IPS DF 4.7 (cell line): ENCODE results near the gene RTN4.

Experiments used
- DNase-seq: peaks from one replicate; pipeline ENCODE4 v3.0.0-alpha.2; 2013; ENCODE audit warnings: low spot score; ENCODE audit errors: extremely low read depth

RTN4 gene

GRCh38 chr2:55038428-55038827 is 11.8 kb downstream of the RTN4 start:
- no peak for DNase-seq

GRCh38 chr2:55035716-55036115 is 14.5 kb downstream of the RTN4 start:
- DNase-seq = no peak

- DNase-seq = no peak
Measured at GRCh38 chr2:55033921-55034320, 16.3 kb downstream of the RTN4 start.

GRCh38 chr2:55033076-55033742 is 17.0 kb downstream of the RTN4 start:
- DNase-seq = no peak

DNA sequence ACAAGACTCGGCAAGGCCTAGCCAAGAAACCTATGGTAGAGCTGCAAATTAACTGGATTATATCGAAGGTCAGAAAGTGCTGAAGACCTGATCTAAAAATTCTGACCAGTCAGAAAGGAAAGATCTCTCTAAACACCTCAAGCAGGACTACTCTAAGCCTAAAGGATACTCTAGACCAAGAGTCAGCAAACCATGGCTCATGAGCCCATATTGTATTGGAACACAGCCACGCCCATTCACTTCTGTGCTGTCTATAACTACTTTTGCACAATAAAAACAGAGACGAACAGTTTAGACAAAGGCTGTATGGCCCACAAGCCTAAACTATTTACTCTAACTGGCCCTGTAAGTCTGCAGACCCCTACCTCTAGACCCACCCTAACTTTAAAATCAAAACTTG is 18.7 kb downstream of the RTN4 start:
- DNase-seq = no peak

GRCh38 chr2:55030766-55031165 is 19.5 kb downstream of the RTN4 start:
- DNase-seq = no peak

GRCh38 chr2:55029098-55029497 is 21.2 kb downstream of the RTN4 start:
- DNase-seq = no peak

GRCh38 chr2:55027226-55027625 is 23.0 kb downstream of the RTN4 start:
- no peak for DNase-seq

GRCh38 chr2:55026202-55026601 is 24.0 kb downstream of the RTN4 start:
- no peak for DNase-seq

DNA sequence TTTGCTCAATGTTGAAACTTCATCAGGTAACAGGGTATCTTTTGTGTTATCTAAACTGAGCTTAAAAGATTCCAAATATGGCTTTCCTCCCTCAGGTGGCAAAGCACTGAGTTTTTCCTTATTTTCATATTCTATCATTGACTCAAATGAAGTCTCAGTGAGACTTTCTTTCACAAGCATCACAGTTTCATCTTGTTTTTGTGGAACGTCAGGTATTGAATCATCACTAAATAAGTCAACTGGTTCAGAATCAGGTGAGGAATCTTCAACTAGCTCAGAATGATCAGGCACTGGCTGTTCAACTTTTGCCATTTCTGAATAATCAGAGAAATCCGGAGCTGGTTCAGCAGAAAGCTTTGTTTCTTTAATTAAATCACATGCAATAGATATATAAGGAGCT is 24.6 kb downstream of the RTN4 start:
- no peak for DNase-seq

DNA sequence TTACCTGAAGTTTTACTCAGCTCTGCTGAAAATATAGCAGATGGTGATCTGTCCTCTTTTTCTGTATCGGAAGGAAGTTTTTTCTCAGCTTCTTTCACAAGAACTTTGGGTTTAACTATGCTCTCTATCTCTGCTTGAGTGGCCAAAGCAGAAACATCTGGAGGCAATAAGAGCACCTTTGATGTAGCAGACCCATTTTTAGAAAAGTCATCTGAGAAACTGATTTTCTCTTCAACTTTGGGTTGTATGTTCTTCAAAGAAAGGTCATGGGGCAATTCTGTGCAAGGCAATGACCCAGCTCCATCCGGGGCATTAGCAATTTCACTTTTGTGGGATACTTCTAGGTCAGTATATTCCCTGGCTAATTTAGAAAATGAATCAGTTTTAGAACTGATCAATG is 25.2 kb downstream of the RTN4 start:
- no peak for DNase-seq

- no peak for DNase-seq
Measured at GRCh38 chr2:55022476-55022875, 27.8 kb downstream of the RTN4 start.

DNA sequence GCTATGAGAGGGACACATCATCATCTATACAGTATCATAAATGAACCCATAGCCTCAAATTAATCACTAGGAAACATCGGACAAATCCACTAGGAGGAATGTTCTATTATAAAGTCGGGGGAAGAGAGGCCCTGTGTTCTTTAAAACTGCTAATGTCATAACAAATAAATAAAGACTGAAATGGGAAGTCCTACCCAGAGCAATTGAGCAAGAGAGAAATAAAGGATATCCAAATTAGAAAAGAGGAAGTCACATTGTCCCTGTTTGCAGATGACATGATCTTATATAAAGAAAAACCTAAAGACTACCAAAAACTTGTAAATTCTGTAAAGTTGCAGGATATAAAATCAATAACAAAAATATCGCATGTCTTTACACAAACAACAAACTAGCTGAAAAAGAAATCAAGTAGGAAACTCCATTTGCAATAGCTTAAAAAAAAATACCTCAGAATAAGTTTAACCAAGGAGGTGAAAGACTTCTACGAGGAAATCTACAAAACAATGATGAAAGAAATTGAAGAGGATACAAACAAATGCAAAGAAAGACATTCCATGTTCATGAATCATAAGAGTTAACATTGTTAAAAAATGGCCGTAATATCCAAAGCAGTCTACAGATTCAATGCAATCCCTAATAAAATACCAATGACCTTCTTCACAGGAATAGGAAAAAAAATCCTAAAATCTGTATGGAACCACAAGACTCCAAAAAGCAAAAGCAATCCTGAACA is 30.6 kb downstream of the RTN4 start:
- no peak for DNase-seq

- DNase-seq = no peak
Measured at GRCh38 chr2:55018619-55019018, 31.6 kb downstream of the RTN4 start.

DNA sequence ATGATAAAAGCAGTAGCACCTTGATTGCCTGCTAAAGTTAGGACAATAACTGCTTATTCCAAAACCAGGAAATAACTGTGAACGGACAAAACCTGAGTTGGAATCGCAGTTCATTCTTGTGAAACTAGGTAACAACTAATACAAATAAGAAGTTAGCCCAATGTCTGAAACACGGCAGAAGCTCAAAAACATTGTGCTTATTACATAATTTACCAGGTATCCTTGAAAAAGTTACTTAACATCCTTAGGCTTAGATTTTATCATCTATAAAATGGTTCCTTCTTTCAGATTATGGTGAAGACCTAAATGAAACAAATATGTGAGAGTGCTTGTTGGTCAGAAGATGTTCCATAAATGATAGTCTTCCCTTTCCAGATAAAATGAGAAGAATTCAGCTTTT is 32.4 kb downstream of the RTN4 start:
- DNase-seq = no peak

- no peak for DNase-seq
Measured at GRCh38 chr2:55017428-55017827, 32.8 kb downstream of the RTN4 start.

- no peak for DNase-seq
Measured at GRCh38 chr2:55014962-55015939, 35.0 kb downstream of the RTN4 start.

DNA sequence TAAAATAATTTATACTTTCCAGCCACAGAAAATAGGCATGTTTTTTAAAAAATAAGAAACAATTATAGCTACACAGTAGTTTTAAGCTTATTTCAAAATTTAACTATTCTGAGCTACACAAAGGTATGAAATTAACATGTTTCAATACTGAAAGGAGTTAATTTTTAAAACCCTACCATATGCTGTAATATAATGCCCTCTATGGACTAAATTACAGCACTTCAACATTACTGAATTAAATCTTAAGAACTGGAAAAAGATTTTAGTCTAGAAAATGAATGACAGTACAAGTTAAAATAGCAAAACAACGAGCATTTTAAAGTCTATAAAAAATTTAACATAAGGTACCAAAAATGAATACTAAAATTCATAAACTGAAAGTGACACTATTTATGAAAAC is 36.3 kb downstream of the RTN4 start:
- DNase-seq = no peak

- DNase-seq = no peak
Measured at GRCh38 chr2:55012672-55013484, 37.4 kb downstream of the RTN4 start.

DNA sequence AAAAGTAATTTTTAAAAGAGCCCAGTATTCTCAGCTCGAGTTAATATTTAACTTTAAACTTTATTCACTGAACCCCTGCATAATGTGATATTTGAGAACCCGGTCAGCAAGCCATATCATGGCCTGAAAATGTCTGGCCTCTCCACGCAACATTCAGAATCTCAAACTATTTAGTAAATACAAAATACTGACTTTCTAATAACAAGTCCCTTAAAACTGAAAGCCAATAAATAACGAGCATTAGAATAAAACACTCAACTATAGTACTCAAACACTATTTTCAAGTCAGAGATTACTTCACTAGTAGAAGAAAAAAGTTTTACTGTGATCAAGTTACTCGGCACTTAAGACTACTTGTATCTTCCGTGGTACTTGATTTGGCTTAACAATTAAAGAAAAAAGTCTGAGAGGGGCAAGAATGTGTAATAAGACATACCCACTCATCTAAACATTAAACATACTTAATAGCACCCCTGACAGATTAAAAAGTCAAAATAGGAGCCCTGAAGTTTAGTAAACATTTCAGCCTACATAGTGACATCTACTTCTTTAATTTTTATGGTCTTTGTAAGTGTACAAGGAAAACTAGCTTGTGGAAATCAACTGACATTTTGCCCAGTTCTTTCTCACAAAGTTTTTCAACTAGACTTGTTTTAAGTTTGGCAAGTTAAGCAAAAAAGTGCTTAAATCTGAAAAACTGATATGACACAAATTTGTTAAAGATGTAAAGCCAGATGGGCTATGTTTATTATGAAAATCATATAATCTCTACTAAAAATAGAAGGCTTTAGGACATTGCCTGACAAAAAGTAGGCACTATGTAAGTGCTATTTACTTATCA is 38.2 kb downstream of the RTN4 start:
- no peak for DNase-seq
